CD14-positive monocyte (primary cell): Measurements from ENCODE around the gene NEXMIF. TPM values are rescaled to one million over a fixed set of nuclear protein-coding genes. Genes with fewer than 3 reads are reported as not detected.
"Not testable (repeated sequence)": the region's sequence is repeated elsewhere in the genome, so short reads cannot be mapped to it uniquely, and the experiment has no call there.

Experiments used
- DNase-seq, 3 donors: peaks; one replicate each; pipeline ENCODE4 v3.0.0-alpha.2; 2011 to 2022
- H2AFZ ChIP-seq: 2 replicates; pipeline ENCODE4 v1.6.0; 2012; ENCODE audit warnings: mild to moderate bottlenecking, low read depth, low read length, inconsistent platforms; ENCODE audit not compliant: insufficient read depth, poor library complexity, severe bottlenecking
- H3K27ac ChIP-seq, 2 donors: 1 replicate in 1 of 2; 2 replicates in 1 of 2; pipeline ENCODE4 v1.5.1; 2012 to 2013; ENCODE audit warnings: low read length in 2 of 2, control low read depth in 1 of 2, inconsistent platforms in 1 of 2, low read depth in 1 of 2, mild to moderate bottlenecking in 1 of 2
- H3K27me3 ChIP-seq, 2 donors: one replicate each; pipeline versions ENCODE4 v1.6.0 to v1.6.1; 2011 to 2013; ENCODE audit warnings: low read length in 2 of 2; ENCODE audit not compliant: control insufficient read depth in 2 of 2, insufficient read depth in 2 of 2
- H3K36me3 ChIP-seq, 2 donors: replicated peaks in 1 of 2; 1 replicate in 1 of 2; 2 replicates in 1 of 2; pipeline versions ENCODE4 v1.5.1 to v1.6.1; 2012 to 2013; ENCODE audit warnings: low read length in 2 of 2, control low read depth in 1 of 2, inconsistent platforms in 1 of 2, mild to moderate bottlenecking in 1 of 2; ENCODE audit not compliant: insufficient read depth in 2 of 2, control insufficient read depth in 1 of 2
- H3K4me1 ChIP-seq, 2 donors: 1 replicate in 1 of 2; 2 replicates in 1 of 2; pipeline versions ENCODE4 v1.5.1 to v1.6.1; 2012 to 2013; ENCODE audit warnings: low read length in 2 of 2, control low read depth in 1 of 2, inconsistent platforms in 1 of 2, mild to moderate bottlenecking in 1 of 2, moderate library complexity in 1 of 2; ENCODE audit not compliant: insufficient read depth in 2 of 2, control insufficient read depth in 1 of 2
- H3K4me2 ChIP-seq: replicated peaks from 2 replicates; pipeline ENCODE3; 2012; ENCODE audit warnings: low read length, moderate library complexity, mild to moderate bottlenecking; ENCODE audit not compliant: poor library complexity, severe bottlenecking; ENCODE audit errors: extremely low read depth
- H3K4me3 ChIP-seq, 3 experiments: fragments of 200-600 bp in 1 of 3; sonication (generic) in 1 of 3; replicated peaks in 1 of 3; 1 replicate in 2 of 3; 2 replicates in 1 of 3; pipeline ENCODE4 v1.5.1; 2011 to 2013; ENCODE audit warnings: low read length in 3 of 3, mild to moderate bottlenecking in 3 of 3, control low read depth in 2 of 3, low read depth in 2 of 3, inconsistent platforms in 1 of 3, moderate library complexity in 1 of 3
- H3K79me2 ChIP-seq: 2 replicates; pipeline ENCODE4 v1.6.0; 2012; ENCODE audit warnings: mild to moderate bottlenecking, control low read depth, inconsistent platforms, low read length, moderate library complexity; ENCODE audit not compliant: insufficient read depth
- H3K9ac ChIP-seq: 2 replicates; pipeline ENCODE4 v1.6.0; 2017; ENCODE audit warnings: low read length, mild to moderate bottlenecking; ENCODE audit not compliant: insufficient read depth, poor library complexity, severe bottlenecking
- H3K9me3 ChIP-seq, 2 donors: replicated peaks in 1 of 2; 1 replicate in 1 of 2; 2 replicates in 1 of 2; pipeline versions ENCODE4 v1.5.1 to v1.6.1; 2012 to 2013; ENCODE audit warnings: low read length in 2 of 2, control low read depth in 1 of 2; ENCODE audit not compliant: control insufficient read depth in 1 of 2, insufficient read depth in 1 of 2
- H4K20me1 ChIP-seq: 2 replicates; pipeline ENCODE4 v1.6.0; 2012; ENCODE audit warnings: mild to moderate bottlenecking, low read length, control low read depth, moderate library complexity; ENCODE audit not compliant: insufficient read depth
- H3K27ac Mint-ChIP-seq, 7 donors: one replicate each; pipeline ENCODE4 v1.8.0; 2020; ENCODE audit warnings: mild to moderate bottlenecking in 7 of 7, mixed read lengths in 7 of 7, moderate library complexity in 6 of 7, inconsistent platforms in 2 of 7
- H3K27me3 Mint-ChIP-seq, 3 donors: one replicate each; pipeline ENCODE4 v1.8.0; 2021 to 2022; ENCODE audit warnings: low read depth in 3 of 3, mild to moderate bottlenecking in 3 of 3, mixed read lengths in 3 of 3, moderate library complexity in 3 of 3, inconsistent platforms in 1 of 3
- H3K36me3 Mint-ChIP-seq, 2 donors: one replicate each; pipeline ENCODE4 v1.8.0; 2020; ENCODE audit warnings: mixed read lengths in 2 of 2, inconsistent platforms in 1 of 2, mild to moderate bottlenecking in 1 of 2
- H3K4me1 Mint-ChIP-seq: one replicate; pipeline ENCODE4 v1.8.0; 2020; ENCODE audit warnings: mild to moderate bottlenecking, mixed read lengths
- H3K4me3 Mint-ChIP-seq, 2 donors: one replicate each; pipeline ENCODE4 v1.8.0; 2020; ENCODE audit warnings: mild to moderate bottlenecking in 2 of 2, mixed read lengths in 2 of 2, moderate library complexity in 1 of 2
- H3K9me3 Mint-ChIP-seq, 7 donors: one replicate each; pipeline ENCODE4 v1.8.0; 2020 to 2022; ENCODE audit warnings: mixed read lengths in 7 of 7, mild to moderate bottlenecking in 6 of 7, moderate library complexity in 6 of 7, inconsistent platforms in 2 of 7
- CTCF ChIP-seq: fragments of 200-600 bp; IDR thresholded peaks from one replicate; pipeline ENCODE4 v1.8.0; 2022; ENCODE audit warnings: antibody characterized with exemption, mild to moderate bottlenecking
- WGBS: methylation state at CpG from one replicate; pipeline ENCODE4 v1.1.5; 2013; ENCODE audit warnings: missing lambda C conversion rate; ENCODE audit not compliant: insufficient coverage; 5-methylcytosine and 5-hydroxymethylcytosine counted together
- intact Hi-C, 2 donors: fragments of 100-400 bp; cut with micrococcal nuclease; formaldehyde crosslinking; loops; one replicate each; pipeline versions ENCODE4 v1.15.0 to v1.15.1; 2023
- polyA plus RNA-seq, 3 donors: library from polyadenylated mRNA; depleted of rRNA in 1 of 3; unstranded in 2 of 3; stranded (reverse) in 1 of 3; fragments of 300-500 nt in 2 of 3; fragments of >200 nt in 1 of 3; fragmentation: Illumina TruSeq in 2 of 3; gene quantifications; 1 replicate in 2 of 3; 2 replicates in 1 of 3; pipeline ENCODE4 v1.2.3, GENCODE V29; 2012 to 2021

Gene NEXMIF
- polyA plus RNA-seq, 3 donors, result not detected

GRCh38 chrX:74705269-74705668 is 220.0 kb downstream of the NEXMIF start:
- no peak overlapping the region for H3K4me3 ChIP-seq
- WGBS, result 100% methylated on average over 1 of the region's 2 CpGs
- no peak overlapping the region for H3K27ac ChIP-seq
- no peak overlapping the region for H3K9ac ChIP-seq
- Mint-ChIP-seq H3K27ac (no peak overlapping the region), H3K4me3 (no peak overlapping the region), H3K36me3 (no peaks in the 10 kb centered on the region), H3K4me1 (no peaks in the 10 kb centered on the region), H3K27me3 (peaks cover 0 to 7% (median 4%) of the 10 kb centered on the region in 3 donors), H3K9me3 (peaks cover 0 to 7% (median 2%) of the 10 kb centered on the region in 7 donors)
- H3K36me3 ChIP-seq, result no peaks in the 10 kb centered on the region
- intact Hi-C loops, result no loop called here
- H3K9me3 ChIP-seq, result no peaks in the 10 kb centered on the region
- no peaks in the 10 kb centered on the region for H3K4me1 ChIP-seq
- H3K79me2 ChIP-seq, result no peaks in the 10 kb centered on the region
- no peak overlapping the region for H3K4me2 ChIP-seq
- DNase-seq, result no peak
- H3K27me3 ChIP-seq, result no peaks in the 10 kb centered on the region
- no peak for TF ChIP-seq CTCF
- H2AFZ ChIP-seq, result no peak overlapping the region
- H4K20me1 ChIP-seq, result no peaks in the 10 kb centered on the region

DNA sequence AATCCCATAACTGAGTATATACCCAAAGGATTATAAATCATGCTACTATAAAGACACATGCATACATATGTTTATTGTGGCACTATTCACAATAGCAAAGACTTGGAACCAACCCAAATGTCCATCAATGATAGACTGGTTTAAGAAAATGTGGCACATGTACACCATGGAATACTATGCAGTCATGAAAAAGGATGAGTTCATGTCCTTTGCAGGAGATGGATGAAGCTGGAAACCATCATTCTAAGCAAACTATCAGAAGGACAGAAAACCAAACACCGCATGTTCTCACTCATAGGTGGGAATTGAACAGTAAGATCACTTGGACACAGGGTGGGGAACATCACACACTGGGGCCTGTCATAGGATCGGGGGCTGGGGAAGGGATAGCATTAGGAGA is 223.9 kb downstream of the NEXMIF start:
- H2AFZ ChIP-seq, H3K36me3 ChIP-seq, H3K4me3 Mint-ChIP-seq, intact Hi-C loops, H3K4me2 ChIP-seq, H3K27ac Mint-ChIP-seq, H3K27me3 Mint-ChIP-seq, H4K20me1 ChIP-seq, H3K9ac ChIP-seq, H3K79me2 ChIP-seq, H3K27ac ChIP-seq, H3K4me1 ChIP-seq, H3K27me3 ChIP-seq, H3K4me3 ChIP-seq, DNase-seq, H3K9me3 Mint-ChIP-seq, H3K36me3 Mint-ChIP-seq, H3K4me1 Mint-ChIP-seq, H3K9me3 ChIP-seq: not testable (repeated sequence)
- no CpG with 5 or more reads among the region's 2 CpGs for WGBS
